NCI-H1417 treated with DMSO at 0.1 percent for 48 hours (cell line): Measurements from ENCODE around the gene PHLPP1.
"Not testable (repeated sequence)": the region's sequence is repeated elsewhere in the genome, so short reads cannot be mapped to it uniquely, and the experiment has no call there.

Experiments
- DNase-seq: peaks from one replicate; lab custom pipeline; 2025; lab: John Stamatoyannopoulos, UW

The PHLPP1 gene

DNA sequence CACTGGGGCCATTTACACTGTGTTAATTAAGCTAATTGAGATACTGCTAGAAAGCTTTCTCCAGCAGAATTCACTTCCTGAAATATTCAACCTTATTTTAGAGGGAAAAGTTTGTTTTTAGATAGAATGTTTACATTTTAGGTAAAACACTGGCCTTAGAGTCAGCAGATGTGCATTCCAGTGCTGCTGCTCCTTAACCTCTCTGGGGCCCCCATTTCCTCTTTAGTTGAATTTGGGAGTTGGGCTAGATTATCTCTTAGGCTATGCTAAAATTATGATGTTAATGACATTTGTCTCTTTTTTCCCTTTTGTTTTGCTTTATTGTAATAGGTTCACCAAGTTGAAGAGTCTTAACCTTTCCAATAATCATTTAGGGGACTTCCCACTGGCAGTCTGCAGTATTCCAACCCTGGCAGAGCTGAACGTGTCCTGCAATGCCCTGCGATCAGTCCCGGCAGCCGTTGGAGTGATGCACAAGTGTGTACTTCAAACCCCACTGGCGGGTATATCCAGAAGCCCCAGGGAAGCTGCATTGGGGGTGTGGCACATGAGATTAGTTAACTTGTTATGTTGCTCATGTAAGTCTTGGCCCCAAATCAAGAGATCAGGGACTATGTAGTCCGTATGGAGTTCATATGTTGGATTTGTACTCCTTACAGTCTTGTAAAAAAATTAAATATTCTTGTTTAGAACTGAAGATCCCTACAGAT, 179.5 kb downstream of the PHLPP1 start:
- no peak for DNase-seq

- DNase-seq, result no peak
Observed at GRCh38 chr18:62897153-62897552, 181.8 kb downstream of the PHLPP1 start.

GRCh38 chr18:62898359-62898758, 183.0 kb downstream of the PHLPP1 start:
- DNase-seq, result no peak

DNA sequence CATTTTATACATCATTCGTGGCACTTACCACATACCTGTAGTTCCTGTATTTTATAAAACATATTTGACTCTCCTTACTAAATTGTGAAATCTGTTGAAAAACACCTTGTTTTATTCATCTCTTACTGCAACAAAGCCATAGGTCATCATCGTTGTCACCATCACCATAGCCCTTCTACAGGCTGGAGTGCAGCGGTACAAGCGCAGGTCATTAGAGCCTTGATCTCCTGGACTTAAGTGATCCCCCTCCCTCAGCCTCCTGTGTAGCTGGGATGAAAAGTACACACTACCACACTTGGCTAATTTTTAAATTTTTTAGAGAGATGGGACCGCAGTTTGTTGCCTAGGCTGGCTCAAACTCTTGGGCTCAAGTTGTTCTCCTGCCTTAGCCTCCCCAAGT, 184.2 kb downstream of the PHLPP1 start:
- DNase-seq, result no peak

DNA sequence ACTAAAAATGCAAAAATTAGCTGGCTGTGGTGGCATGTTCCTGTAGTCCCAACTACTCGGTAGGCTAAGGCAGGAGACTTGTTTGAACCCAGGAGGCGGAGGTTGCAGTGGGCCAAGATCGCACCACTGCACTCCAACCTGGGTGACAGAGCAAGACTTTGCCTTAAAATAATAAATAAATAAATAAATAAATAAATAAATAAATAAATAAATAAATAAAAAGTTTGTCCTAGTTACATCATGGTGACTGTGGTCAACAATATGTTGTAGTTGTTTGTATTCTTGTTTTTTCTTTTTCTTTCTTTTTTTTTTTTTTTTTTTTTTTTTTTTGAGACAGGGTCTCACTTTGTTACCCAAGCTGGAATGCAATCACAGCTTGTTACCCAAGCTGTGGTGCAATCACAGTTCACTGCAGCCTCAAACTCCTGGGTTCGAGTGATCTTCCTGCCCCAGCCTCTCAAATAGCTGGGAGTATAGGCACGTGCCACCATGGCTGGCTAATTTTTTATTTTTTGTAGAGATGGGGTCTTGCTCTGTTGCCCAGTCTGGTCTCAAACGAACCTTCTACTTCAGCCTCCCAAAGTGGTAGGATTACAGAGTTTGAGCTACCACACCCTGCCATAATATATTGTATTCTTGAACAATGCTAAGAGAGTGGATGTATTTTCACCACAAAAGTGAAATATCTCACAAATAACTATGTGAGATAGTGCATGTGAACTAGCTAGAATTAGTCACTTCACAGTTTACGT, 185.0 kb downstream of the PHLPP1 start:
- no peak for DNase-seq

DNA sequence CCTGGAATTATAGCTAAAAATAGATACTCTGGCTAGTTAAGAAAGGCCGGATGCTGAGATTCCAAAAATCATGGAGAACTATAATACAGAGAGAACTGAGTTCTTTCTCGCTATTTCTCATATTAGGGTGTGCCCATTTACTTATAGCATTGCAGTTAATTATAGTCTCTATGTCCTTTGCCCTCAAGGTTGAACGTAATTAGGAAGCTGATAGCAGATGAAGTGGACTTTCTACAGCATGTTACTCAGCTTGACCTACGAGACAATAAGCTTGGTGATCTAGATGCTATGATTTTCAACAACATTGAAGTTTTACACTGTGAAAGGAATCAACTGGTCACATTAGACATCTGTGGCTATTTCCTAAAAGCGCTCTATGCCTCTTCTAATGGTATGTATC, 187.4 kb downstream of the PHLPP1 start:
- DNase-seq, result no peak

GRCh38 chr18:62904396-62905285, 189.3 kb downstream of the PHLPP1 start:
- no peak for DNase-seq

- DNase-seq, result no peak
Observed at GRCh38 chr18:62912885-62913284, 197.5 kb downstream of the PHLPP1 start.

DNA sequence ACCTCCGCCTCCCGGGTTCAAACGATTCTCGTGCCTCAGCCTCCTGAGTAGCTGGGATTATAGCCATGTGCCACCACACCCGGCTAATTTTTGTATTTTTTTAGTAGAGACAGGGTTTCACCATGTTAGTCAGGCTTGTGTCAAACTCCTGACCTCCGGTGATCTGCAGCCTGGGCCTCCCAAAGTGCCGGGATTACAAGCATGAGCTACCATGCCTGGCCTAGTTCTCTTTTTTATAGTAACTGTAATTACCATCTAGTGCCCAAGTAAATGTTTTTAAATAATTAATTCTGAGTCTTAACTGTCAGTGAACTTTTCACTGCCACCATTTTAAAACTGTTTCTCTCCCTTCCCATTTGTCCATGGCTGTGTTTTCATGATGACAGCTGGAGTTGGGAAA, 198.5 kb downstream of the PHLPP1 start:
- DNase-seq, result not testable (repeated sequence)

DNA sequence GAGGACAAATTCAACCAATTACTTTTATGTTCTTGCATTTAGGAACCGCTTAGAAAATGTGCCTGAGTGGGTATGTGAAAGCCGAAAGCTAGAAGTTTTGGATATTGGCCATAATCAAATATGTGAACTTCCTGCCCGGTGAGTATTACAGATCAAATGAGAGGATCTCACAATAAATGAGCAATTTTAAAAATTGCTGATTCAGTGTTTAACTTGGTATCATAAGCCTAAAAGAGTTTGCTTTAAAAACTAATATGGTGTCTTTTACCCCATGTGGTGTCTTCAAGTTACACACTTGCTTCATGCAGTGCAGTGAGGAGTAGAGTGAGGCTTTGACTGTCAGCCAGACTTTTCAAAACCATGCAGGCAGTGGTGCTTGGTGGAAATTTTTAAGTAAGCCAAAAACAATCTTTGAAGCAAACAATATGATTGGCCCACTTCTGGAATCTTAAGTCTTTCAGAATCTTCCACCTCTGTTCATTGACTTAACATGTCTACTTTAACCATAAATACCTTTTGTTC, 199.6 kb downstream of the PHLPP1 start:
- DNase-seq, result no peak

- no peak for DNase-seq
Observed at GRCh38 chr18:62918361-62918760, 203.0 kb downstream of the PHLPP1 start.

GRCh38 chr18:62919109-62919838, 203.9 kb downstream of the PHLPP1 start:
- no peak for DNase-seq

DNA sequence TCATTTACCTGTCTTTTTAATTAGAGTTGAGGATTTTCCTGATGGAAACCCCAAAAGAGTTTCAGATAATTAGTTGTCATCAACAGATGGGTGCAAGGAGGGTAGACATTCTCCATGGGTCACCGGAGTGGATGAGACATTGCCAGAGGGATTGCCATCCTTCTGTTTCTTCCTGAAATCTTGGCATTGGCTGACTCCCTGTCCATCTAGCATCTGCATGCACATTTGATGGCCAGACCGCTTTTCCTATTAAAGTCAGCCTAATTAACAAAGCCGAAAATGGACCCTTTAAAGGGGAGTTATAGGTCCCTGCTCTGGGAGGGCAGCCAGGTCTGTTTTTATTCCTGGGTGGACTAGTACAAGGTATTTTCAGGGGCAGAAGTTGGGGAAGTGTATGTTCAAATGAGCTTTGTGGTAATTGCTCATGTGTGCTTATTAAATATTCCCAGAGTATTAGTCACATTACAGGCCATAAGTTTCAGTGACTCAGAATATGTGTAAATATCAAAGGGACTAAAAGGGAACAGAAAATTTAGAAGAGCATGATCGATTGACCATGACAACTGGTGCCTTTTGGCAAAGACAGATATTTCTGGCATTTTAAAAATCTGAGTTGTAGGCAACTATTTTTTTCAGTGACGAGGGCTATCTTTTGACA, 209.8 kb downstream of the PHLPP1 start:
- no peak for DNase-seq

GRCh38 chr18:62928326-62928725, 213.0 kb downstream of the PHLPP1 start:
- no peak for DNase-seq

GRCh38 chr18:62933261-62933887, 218.0 kb downstream of the PHLPP1 start:
- no peak for DNase-seq

DNA sequence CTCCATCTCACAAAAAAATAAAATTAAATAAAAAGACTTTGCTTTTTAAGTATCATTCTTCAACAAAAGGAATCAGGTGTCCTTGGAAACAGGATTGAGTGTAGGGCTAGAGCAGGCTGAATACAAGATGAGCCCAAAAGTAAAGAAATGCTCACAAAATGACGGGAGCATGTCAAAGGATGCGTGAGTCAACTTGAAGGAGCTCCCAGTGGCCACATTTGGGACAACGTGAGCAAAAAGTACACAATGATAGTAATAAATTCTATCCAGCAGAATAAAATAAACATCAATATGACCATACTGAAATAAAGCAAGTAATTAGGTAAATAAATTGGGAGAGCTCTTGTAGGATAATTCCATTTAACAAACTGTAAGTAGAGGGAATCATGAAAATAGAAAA, 220.7 kb downstream of the PHLPP1 start:
- DNase-seq, result no peak

DNA sequence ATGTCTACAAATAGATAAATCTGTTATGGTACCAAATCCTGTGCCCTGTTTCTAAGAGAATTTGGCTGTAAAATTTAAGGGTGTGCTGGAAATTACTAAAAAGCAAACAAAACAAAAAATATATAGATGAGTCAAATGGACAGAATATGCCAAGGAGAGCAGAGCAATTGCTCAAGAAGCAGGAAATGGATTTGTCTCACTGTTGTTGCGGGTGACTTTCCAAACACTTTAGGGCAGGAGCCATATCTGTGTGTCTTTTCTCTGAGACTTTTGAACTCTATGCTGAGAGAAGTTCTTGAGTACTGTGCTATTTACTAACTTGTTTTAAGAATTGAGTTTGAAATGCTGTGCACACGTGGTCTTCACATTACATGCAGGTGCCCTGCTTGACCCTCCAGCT, 221.7 kb downstream of the PHLPP1 start:
- DNase-seq, result no peak

DNA sequence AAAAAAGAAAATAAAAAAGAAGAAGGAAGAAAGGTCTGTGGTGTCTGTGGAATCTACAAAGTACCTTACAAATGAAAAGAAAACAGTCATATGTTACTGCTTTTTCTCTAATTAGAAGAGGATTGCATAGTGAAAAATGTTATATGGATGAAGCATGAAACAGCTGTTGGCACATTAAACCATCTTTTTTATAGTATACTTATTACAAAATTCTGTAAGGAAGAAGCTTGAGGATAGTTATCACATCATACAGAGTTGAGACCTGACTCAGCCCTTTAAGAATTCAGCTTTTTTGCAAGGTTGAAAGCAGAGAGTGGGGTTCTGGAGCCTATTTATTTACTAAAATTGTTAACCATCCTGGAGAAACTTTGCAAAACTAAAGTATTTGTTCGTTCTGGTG, 222.7 kb downstream of the PHLPP1 start:
- DNase-seq, result no peak

DNA sequence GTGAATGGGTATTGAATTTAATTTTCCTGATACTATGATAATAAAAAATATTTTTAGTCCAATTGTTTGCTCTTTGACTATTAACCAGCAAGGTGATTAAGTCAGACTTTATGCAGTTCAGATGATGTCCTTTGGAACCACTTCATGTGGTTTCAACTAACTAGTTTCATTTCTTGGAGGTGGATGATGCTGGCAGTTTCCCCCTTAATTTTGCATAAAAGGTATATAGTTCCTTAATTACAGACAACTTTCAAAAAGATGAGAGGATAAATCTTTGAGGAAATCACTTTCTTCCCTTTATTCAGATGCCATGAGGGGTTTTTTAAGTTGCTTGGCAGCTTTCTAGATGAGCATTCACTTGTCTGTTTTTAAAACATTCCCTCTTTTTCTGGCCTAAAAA, 223.1 kb downstream of the PHLPP1 start:
- no peak for DNase-seq

DNA sequence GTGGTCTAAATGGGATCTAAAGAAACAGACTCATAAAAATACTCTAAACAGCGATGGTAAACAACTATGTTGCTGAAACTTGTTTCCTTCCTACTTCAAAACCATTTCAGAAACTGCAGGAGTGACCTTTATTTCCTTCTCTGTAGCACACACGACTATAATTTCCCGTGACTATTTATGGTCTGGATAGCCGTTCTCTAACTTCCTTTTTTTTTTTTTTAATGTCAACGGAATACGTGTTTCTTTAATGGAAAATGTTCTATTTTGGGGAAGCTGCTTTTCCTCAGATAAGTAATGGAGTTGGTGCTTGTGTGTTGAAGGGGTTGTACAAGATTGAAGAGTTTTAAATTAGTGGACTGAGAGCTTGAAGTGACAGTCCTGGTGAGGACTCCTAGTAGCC, 224.1 kb downstream of the PHLPP1 start:
- no peak for DNase-seq

- DNase-seq, result no peak
Observed at GRCh38 chr18:62939926-62940325, 224.6 kb downstream of the PHLPP1 start.
